Measurements from ENCODE around the gene CFAP54.

CFAP54 gene

GRCh38 chr12:96489392-96490056, at the start of gene CFAP54:
Gene CFAP54, plus strand, starts transcription at chr12:96489577. Its CDS starts 33 bp downstream, at chr12:96489610.
- no peak within 1 kb of the TSS for H3K27ac ChIP-seq
- no peak for DNase-seq (ENCODE audit: low read depth, low spot score)
- peak within 1 kb of the TSS; percentile 75 for H3K9ac ChIP-seq (ENCODE audit: insufficient read length)

GRCh38 chr12:96441816-96442215, 47.6 kb upstream of the CFAP54 start:
- no peaks in the 10 kb centered on the region for H3K36me3 ChIP-seq (ENCODE audit: insufficient read depth, low read length)
- no peak for DNase-seq (ENCODE audit: low read depth, low spot score)
- H3K27ac ChIP-seq: no peak overlapping the region
- TF ChIP-seq FOXP2 (optimal IDR thresholded peaks at IDR 0.05; ENCODE audit: control extremely low read depth, extremely low read length, insufficient read depth) (no peak), EZH2 (IDR thresholded peaks at IDR 0.05) (no peak)
- no peaks in the 10 kb centered on the region for H3K9me3 ChIP-seq (ENCODE audit: low read depth, low read length)
- no peak overlapping the region for H3K4me3 ChIP-seq
- H3K9ac ChIP-seq (ENCODE audit: insufficient read length): no peak overlapping the region

More at GRCh38 chr12:96489392-96490056, at the start of gene CFAP54:
- Histone ChIP-seq H3K36me3 (ENCODE audit: insufficient read depth, low read length) (no peaks in the 10 kb centered on the region), H3K9me3 (ENCODE audit: low read depth, low read length) (no peaks in the 10 kb centered on the region), H3K4me3 (peak within 1 kb of the TSS; percentile 88)
- TF ChIP-seq POLR2AphosphoS5 (IDR thresholded peaks at IDR 0.05; ENCODE audit: borderline replicate concordance, low read depth, low read length): no peak
- peak; percentile 97 for TF ChIP-seq FOXP2 (optimal IDR thresholded peaks at IDR 0.05; ENCODE audit: control extremely low read depth, extremely low read length, insufficient read depth)
- no peak for TF ChIP-seq EZH2 (IDR thresholded peaks at IDR 0.05)

- no peak overlapping the region for H3K4me3 ChIP-seq
- H3K36me3 ChIP-seq (ENCODE audit: insufficient read depth, low read length): no peaks in the 10 kb centered on the region
- no peak for DNase-seq (ENCODE audit: low read depth, low spot score)
- H3K9me3 ChIP-seq (ENCODE audit: low read depth, low read length): no peaks in the 10 kb centered on the region
- TF ChIP-seq EZH2 (IDR thresholded peaks at IDR 0.05): no peak
- no peak for TF ChIP-seq FOXP2 (optimal IDR thresholded peaks at IDR 0.05; ENCODE audit: control extremely low read depth, extremely low read length, insufficient read depth)
- TF ChIP-seq POLR2AphosphoS5 (IDR thresholded peaks at IDR 0.05; ENCODE audit: borderline replicate concordance, low read depth, low read length): no peak
- no peak overlapping the region for H3K27ac ChIP-seq
- H3K9ac ChIP-seq (ENCODE audit: insufficient read length): no peak overlapping the region
Measured at GRCh38 chr12:96442906-96443305, 46.5 kb upstream of the CFAP54 start.

GRCh38 chr12:96444399-96444798, 45.0 kb upstream of the CFAP54 start:
- H3K9me3 ChIP-seq (ENCODE audit: low read depth, low read length): no peaks in the 10 kb centered on the region
- no peaks in the 10 kb centered on the region for H3K36me3 ChIP-seq (ENCODE audit: insufficient read depth, low read length)
- H3K9ac ChIP-seq (ENCODE audit: insufficient read length): no peak overlapping the region
- DNase-seq (ENCODE audit: low read depth, low spot score): no peak
- H3K27ac ChIP-seq: no peak overlapping the region
- no peak overlapping the region for H3K4me3 ChIP-seq
- TF ChIP-seq FOXP2 (optimal IDR thresholded peaks at IDR 0.05; ENCODE audit: control extremely low read depth, extremely low read length, insufficient read depth): no peak
- TF ChIP-seq EZH2 (IDR thresholded peaks at IDR 0.05): no peak

GRCh38 chr12:96445691-96446583, 43.4 kb upstream of the CFAP54 start:
- H3K36me3 ChIP-seq (ENCODE audit: insufficient read depth, low read length): no peaks in the 10 kb centered on the region
- DNase-seq (ENCODE audit: low read depth, low spot score): no peak
- no peak overlapping the region for H3K9ac ChIP-seq (ENCODE audit: insufficient read length)
- TF ChIP-seq EZH2 (IDR thresholded peaks at IDR 0.05): no peak
- no peak overlapping the region for H3K4me3 ChIP-seq
- no peaks in the 10 kb centered on the region for H3K9me3 ChIP-seq (ENCODE audit: low read depth, low read length)
- no peak overlapping the region for H3K27ac ChIP-seq

- H3K4me3 ChIP-seq: no peak overlapping the region
- no peak for TF ChIP-seq EZH2 (IDR thresholded peaks at IDR 0.05)
- no peak for TF ChIP-seq POLR2AphosphoS5 (IDR thresholded peaks at IDR 0.05; ENCODE audit: borderline replicate concordance, low read depth, low read length)
- no peak for TF ChIP-seq FOXP2 (optimal IDR thresholded peaks at IDR 0.05; ENCODE audit: control extremely low read depth, extremely low read length, insufficient read depth)
- no peak overlapping the region for H3K27ac ChIP-seq
- DNase-seq (ENCODE audit: low read depth, low spot score): no peak
- H3K9ac ChIP-seq (ENCODE audit: insufficient read length): no peak overlapping the region
- H3K36me3 ChIP-seq (ENCODE audit: insufficient read depth, low read length): no peaks in the 10 kb centered on the region
- no peaks in the 10 kb centered on the region for H3K9me3 ChIP-seq (ENCODE audit: low read depth, low read length)
Measured at GRCh38 chr12:96447256-96447655, 42.1 kb upstream of the CFAP54 start.

- no peak overlapping the region for H3K27ac ChIP-seq
- no peak overlapping the region for H3K9ac ChIP-seq (ENCODE audit: insufficient read length)
- H3K36me3 ChIP-seq (ENCODE audit: insufficient read depth, low read length): no peaks in the 10 kb centered on the region
- H3K4me3 ChIP-seq: no peak overlapping the region
- TF ChIP-seq POLR2AphosphoS5 (IDR thresholded peaks at IDR 0.05; ENCODE audit: borderline replicate concordance, low read depth, low read length) (no peak), EZH2 (IDR thresholded peaks at IDR 0.05) (no peak), FOXP2 (optimal IDR thresholded peaks at IDR 0.05; ENCODE audit: control extremely low read depth, extremely low read length, insufficient read depth) (no peak)
- H3K9me3 ChIP-seq (ENCODE audit: low read depth, low read length): no peaks in the 10 kb centered on the region
- no peak for DNase-seq (ENCODE audit: low read depth, low spot score)
Measured at GRCh38 chr12:96448300-96448699, 41.1 kb upstream of the CFAP54 start.

GRCh38 chr12:96452261-96452922, 37.0 kb upstream of the CFAP54 start:
- Histone ChIP-seq H3K27ac (no peak overlapping the region), H3K4me3 (no peak overlapping the region), H3K36me3 (ENCODE audit: insufficient read depth, low read length) (no peaks in the 10 kb centered on the region), H3K9ac (ENCODE audit: insufficient read length) (no peak overlapping the region), H3K9me3 (ENCODE audit: low read depth, low read length) (no peaks in the 10 kb centered on the region)
- DNase-seq (ENCODE audit: low read depth, low spot score): no peak
- TF ChIP-seq FOXP2 (optimal IDR thresholded peaks at IDR 0.05; ENCODE audit: control extremely low read depth, extremely low read length, insufficient read depth) (no peak), POLR2AphosphoS5 (IDR thresholded peaks at IDR 0.05; ENCODE audit: borderline replicate concordance, low read depth, low read length) (no peak), EZH2 (IDR thresholded peaks at IDR 0.05) (no peak)

All from SK-N-MC (cell line).